Measurements from ENCODE around the gene PGAP6. TPM values are rescaled to one million over a fixed set of nuclear protein-coding genes. Genes with fewer than 3 reads are reported as not detected.
"Not testable (repeated sequence)": the region's sequence is repeated elsewhere in the genome, so short reads cannot be mapped to it uniquely, and the experiment has no call there.

PGAP6 gene
- total RNA-seq, 2 experiments from 2014 or later: 46.6 to 50.4 TPM

GRCh38 chr16:340370-341091 lies 41.2 kb downstream of the PGAP6 start:
- DNase-seq (no peak), ATAC-seq (no peak)
- no peak overlapping the region for H3K4me3 Mint-ChIP-seq
- no peak overlapping the region for H3K27ac Mint-ChIP-seq
- H3K27me3 Mint-ChIP-seq: no peaks in the 10 kb centered on the region
- H3K9me3 Mint-ChIP-seq (ENCODE audit: low read depth): no peaks in the 10 kb centered on the region
- peaks cover 49% of the 10 kb centered on the region for H3K4me1 Mint-ChIP-seq
- H3K36me3 Mint-ChIP-seq: peaks cover 29% of the 10 kb centered on the region
- CTCF ChIA-PET: no interaction called here

GRCh38 chr16:339680-340079 lies 42.1 kb downstream of the PGAP6 start:
- CTCF ChIA-PET: no interaction called here
- no peak for DNase-seq
- Mint-ChIP-seq H3K27ac (peak overlapping the region; percentile 70), H3K9me3 (ENCODE audit: low read depth) (no peaks in the 10 kb centered on the region), H3K4me3 (peak overlapping the region; percentile 33), H3K4me1 (peaks cover 45% of the 10 kb centered on the region), H3K36me3 (peaks cover 21% of the 10 kb centered on the region), H3K27me3 (no peaks in the 10 kb centered on the region)
- ATAC-seq: peak; percentile 66

- Mint-ChIP-seq H3K4me3 (no peak overlapping the region), H3K27me3 (no peaks in the 10 kb centered on the region), H3K27ac (no peak overlapping the region), H3K9me3 (ENCODE audit: low read depth) (no peaks in the 10 kb centered on the region), H3K4me1 (peaks cover 42% of the 10 kb centered on the region), H3K36me3 (peaks cover 14% of the 10 kb centered on the region)
- no peak for DNase-seq
- CTCF ChIA-PET: no interaction called here
- ATAC-seq: no peak
Measured at GRCh38 chr16:337975-338575, 43.7 kb downstream of the PGAP6 start.

GRCh38 chr16:337437-337836 lies 44.3 kb downstream of the PGAP6 start:
- Mint-ChIP-seq H3K4me3 (no peak overlapping the region), H3K27me3 (no peaks in the 10 kb centered on the region), H3K27ac (no peak overlapping the region), H3K9me3 (ENCODE audit: low read depth) (no peaks in the 10 kb centered on the region), H3K36me3 (peaks cover 9% of the 10 kb centered on the region), H3K4me1 (peaks cover 36% of the 10 kb centered on the region)
- ATAC-seq (no peak), DNase-seq (no peak)
- CTCF ChIA-PET: interaction anchor here (0.7 to 0.9 kb wide), 2 partner anchors 25 to 241 kb away, joined by 3 to 4 read pairs; no protein-coding TSS in a partner anchor

- DNase-seq (no peak), ATAC-seq (no peak)
- Mint-ChIP-seq H3K27me3 (no peaks in the 10 kb centered on the region), H3K4me3 (no peak overlapping the region), H3K4me1 (peaks cover 27% of the 10 kb centered on the region), H3K36me3 (peaks cover 3% of the 10 kb centered on the region), H3K27ac (no peak overlapping the region), H3K9me3 (ENCODE audit: low read depth) (no peaks in the 10 kb centered on the region)
- CTCF ChIA-PET: interaction anchor here (0.9 to 1.1 kb wide), 2 partner anchors 26 to 229 kb away, joined by 3 to 4 read pairs; no protein-coding TSS in a partner anchor
Measured at GRCh38 chr16:336269-336668, 45.5 kb downstream of the PGAP6 start.

- H3K4me3 Mint-ChIP-seq; ATAC-seq; CTCF ChIA-PET; H3K27me3 Mint-ChIP-seq; DNase-seq; H3K9me3 Mint-ChIP-seq (ENCODE audit: low read depth); H3K27ac Mint-ChIP-seq; H3K36me3 Mint-ChIP-seq: not testable (repeated sequence)
- H3K4me1 Mint-ChIP-seq: peaks cover 24% of the 10 kb centered on the region
Measured at GRCh38 chr16:334861-335632, 46.7 kb downstream of the PGAP6 start.

- DNase-seq; H3K9me3 Mint-ChIP-seq (ENCODE audit: low read depth); H3K36me3 Mint-ChIP-seq; CTCF ChIA-PET; H3K27ac Mint-ChIP-seq; ATAC-seq; H3K4me3 Mint-ChIP-seq; H3K27me3 Mint-ChIP-seq: not testable (repeated sequence)
- H3K4me1 Mint-ChIP-seq: peaks cover 19% of the 10 kb centered on the region
Measured at GRCh38 chr16:334164-334832, 47.5 kb downstream of the PGAP6 start.

- Mint-ChIP-seq H3K36me3 (no peaks in the 10 kb centered on the region), H3K4me3 (no peak overlapping the region), H3K27ac (no peak overlapping the region), H3K27me3 (peaks cover 10% of the 10 kb centered on the region), H3K9me3 (ENCODE audit: low read depth) (no peaks in the 10 kb centered on the region), H3K4me1 (peaks cover 15% of the 10 kb centered on the region)
- no peak for DNase-seq
- CTCF ChIA-PET: interaction anchor here (0.9 kb wide), 1 partner anchor 16 kb away, joined by 3 read pairs; no protein-coding TSS in a partner anchor
- no peak for ATAC-seq
Measured at GRCh38 chr16:333406-334094, 48.2 kb downstream of the PGAP6 start.

- H3K36me3 Mint-ChIP-seq; ATAC-seq; H3K27me3 Mint-ChIP-seq; H3K9me3 Mint-ChIP-seq (ENCODE audit: low read depth); H3K4me3 Mint-ChIP-seq; CTCF ChIA-PET; DNase-seq; H3K27ac Mint-ChIP-seq: not testable (repeated sequence)
- peaks cover 26% of the 10 kb centered on the region for H3K4me1 Mint-ChIP-seq
Measured at GRCh38 chr16:331181-331814, 50.5 kb downstream of the PGAP6 start.

GRCh38 chr16:330741-331140 lies 51.0 kb downstream of the PGAP6 start:
- CTCF ChIA-PET: no interaction called here
- Mint-ChIP-seq H3K27me3 (peaks cover 10% of the 10 kb centered on the region), H3K27ac (no peak overlapping the region), H3K4me1 (peaks cover 25% of the 10 kb centered on the region), H3K9me3 (ENCODE audit: low read depth) (no peaks in the 10 kb centered on the region), H3K4me3 (no peak overlapping the region), H3K36me3 (no peaks in the 10 kb centered on the region)
- no peak for ATAC-seq
- no peak for DNase-seq

GRCh38 chr16:325375-326145 lies 56.2 kb downstream of the PGAP6 start:
- CTCF ChIA-PET: no interaction called here
- no peak overlapping the region for H3K27ac Mint-ChIP-seq
- ATAC-seq (no peak), DNase-seq (no peak)
- peak overlapping the region; percentile 0 for H3K4me3 Mint-ChIP-seq
- no peaks in the 10 kb centered on the region for H3K9me3 Mint-ChIP-seq (ENCODE audit: low read depth)
- peaks cover 42% of the 10 kb centered on the region for H3K4me1 Mint-ChIP-seq
- H3K27me3 Mint-ChIP-seq: peaks cover 11% of the 10 kb centered on the region
- H3K36me3 Mint-ChIP-seq: no peaks in the 10 kb centered on the region
